ENCODE results near the gene OGFR.

Gene OGFR

DNA sequence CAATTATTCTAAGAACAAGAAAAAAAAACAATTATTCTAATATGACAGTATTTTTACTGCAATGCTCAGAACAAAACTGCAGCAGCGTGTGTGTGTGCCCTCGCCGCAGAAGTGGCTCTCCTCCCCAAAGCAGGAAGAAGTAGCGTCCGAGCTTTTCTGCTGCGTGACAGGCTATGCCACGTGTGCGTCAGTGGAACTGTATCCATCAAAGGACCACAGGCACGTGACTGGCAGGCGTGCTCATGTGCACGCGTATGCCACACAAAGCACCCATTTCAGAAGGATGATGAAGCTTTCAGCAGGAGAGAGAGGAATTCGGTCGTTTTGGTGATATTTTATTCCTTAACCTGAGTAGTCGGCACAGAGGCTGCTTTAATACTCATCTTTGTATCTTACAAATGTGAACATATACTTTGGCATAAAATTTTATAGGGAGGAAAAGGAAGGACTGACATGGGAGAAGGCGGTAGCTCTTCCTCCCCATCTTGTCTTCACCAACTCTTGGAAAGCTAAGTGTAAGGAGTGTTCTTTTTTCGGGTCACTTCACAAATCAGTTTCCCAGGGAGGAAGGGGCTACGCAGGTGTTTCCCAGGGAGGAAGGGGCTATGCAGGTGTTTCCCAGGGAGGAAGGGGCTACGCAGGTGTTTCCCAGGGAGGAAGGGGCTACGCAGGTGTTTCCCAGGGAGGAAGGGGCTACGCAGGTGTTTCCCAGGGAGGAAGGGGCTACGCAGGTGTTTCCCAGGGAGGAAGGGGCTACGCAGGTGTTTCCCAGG lies 53.6 kb downstream of the OGFR start:
- no peak for TF ChIP-seq ZNF169 (tag by site-specific recombination; IDR thresholded peaks at IDR 0.05)
- no peak for TF ChIP-seq ZBTB7A (tag by site-specific recombination; IDR thresholded peaks at IDR 0.05; ENCODE audit: low read depth)
- TF ChIP-seq HOXD13 (CRISPR knock-in tag; IDR thresholded peaks at IDR 0.05; ENCODE audit: borderline replicate concordance): no peak
- TF ChIP-seq ZNF416 (tag by site-specific recombination; IDR thresholded peaks at IDR 0.05): no peak
- TF ChIP-seq, protein P1, sequence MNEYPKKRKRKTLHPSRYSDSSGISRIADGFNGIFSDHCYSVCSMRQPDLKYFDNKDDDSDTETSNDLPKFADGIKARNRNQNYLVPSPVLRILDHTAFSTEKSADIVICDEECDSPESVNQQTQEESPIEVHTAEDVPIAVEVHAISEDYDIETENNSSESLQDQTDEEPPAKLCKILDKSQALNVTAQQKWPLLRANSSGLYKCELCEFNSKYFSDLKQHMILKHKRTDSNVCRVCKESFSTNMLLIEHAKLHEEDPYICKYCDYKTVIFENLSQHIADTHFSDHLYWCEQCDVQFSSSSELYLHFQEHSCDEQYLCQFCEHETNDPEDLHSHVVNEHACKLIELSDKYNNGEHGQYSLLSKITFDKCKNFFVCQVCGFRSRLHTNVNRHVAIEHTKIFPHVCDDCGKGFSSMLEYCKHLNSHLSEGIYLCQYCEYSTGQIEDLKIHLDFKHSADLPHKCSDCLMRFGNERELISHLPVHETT (tag by site-specific recombination; IDR thresholded peaks at IDR 0.05): no peak
- TF ChIP-seq SCRT2 (tag by site-specific recombination; IDR thresholded peaks at IDR 0.05): no peak
- TF ChIP-seq ZNF792 (tag by site-specific recombination; IDR thresholded peaks at IDR 0.05): no peak
- Histone ChIP-seq H3K4me3 (ENCODE audit: low read depth, low read length) (no peak overlapping the region), H3K9me3 (ENCODE audit: control insufficient read depth, insufficient read depth, low read depth, low read length) (no peaks in the 10 kb centered on the region), H3K4me1 (ENCODE audit: control insufficient read depth, insufficient read depth, low read length) (no peaks in the 10 kb centered on the region), H3K27ac (ENCODE audit: extremely low read depth, low read depth, low read length) (no peak overlapping the region), H3K36me3 (ENCODE audit: control insufficient read depth in 2 of 2, insufficient read depth in 1 of 2, low read length in 2 of 2) (peaks cover 9 to 55% of the 10 kb centered on the region in 2 experiments; a peak in 2 of 3 replicates)
- POLR2A ChIA-PET: no interaction called here
- CTCF ChIA-PET: no interaction called here

DNA sequence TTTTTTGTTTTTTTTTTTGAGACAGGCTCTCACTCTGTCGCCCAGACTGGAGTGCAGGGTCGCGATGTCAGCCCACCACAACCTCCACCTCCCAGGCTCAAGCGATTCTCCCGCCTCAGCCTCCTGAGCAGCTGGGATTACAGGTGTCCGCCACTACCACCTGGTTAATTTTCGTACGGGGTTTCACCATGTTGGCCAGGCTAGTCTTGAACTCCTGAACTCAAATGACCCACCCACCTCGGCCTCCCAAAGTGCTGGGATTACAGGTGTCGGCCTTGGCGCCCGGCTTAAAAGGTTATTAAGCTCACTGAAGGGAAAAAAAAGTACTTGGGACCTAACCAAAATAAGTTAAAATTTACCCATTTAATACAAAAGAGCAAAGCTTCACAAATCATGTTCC lies 55.1 kb downstream of the OGFR start:
- ChIA-PET POLR2A (no interaction called here), CTCF (interaction anchor here (1.2 to 1.4 kb wide), 2 partner anchors 18 to 37 kb away, joined by 5 to 7 read pairs; no protein-coding TSS in a partner anchor)
- Histone ChIP-seq H3K9me3 (ENCODE audit: control insufficient read depth, insufficient read depth, low read depth, low read length) (no peaks in the 10 kb centered on the region), H3K27ac (ENCODE audit: extremely low read depth, low read depth, low read length) (no peak overlapping the region), H3K36me3 (ENCODE audit: control insufficient read depth in 2 of 2, insufficient read depth in 1 of 2, low read length in 2 of 2) (peaks cover 9 to 42% of the 10 kb centered on the region in 2 experiments; a peak in 2 of 3 replicates), H3K4me3 (ENCODE audit: low read depth, low read length) (peak overlapping the region; percentile 61; the same call in 1 of the 2 replicates), H3K4me1 (ENCODE audit: control insufficient read depth, insufficient read depth, low read length) (no peaks in the 10 kb centered on the region)
- no peak for TF ChIP-seq ZXDB (tag by site-specific recombination; IDR thresholded peaks at IDR 0.05)
- TF ChIP-seq SCRT1 (tag by site-specific recombination; IDR thresholded peaks at IDR 0.05; ENCODE audit: borderline replicate concordance): peak; percentile 43; the same call in 1 of the 2 replicates

DNA sequence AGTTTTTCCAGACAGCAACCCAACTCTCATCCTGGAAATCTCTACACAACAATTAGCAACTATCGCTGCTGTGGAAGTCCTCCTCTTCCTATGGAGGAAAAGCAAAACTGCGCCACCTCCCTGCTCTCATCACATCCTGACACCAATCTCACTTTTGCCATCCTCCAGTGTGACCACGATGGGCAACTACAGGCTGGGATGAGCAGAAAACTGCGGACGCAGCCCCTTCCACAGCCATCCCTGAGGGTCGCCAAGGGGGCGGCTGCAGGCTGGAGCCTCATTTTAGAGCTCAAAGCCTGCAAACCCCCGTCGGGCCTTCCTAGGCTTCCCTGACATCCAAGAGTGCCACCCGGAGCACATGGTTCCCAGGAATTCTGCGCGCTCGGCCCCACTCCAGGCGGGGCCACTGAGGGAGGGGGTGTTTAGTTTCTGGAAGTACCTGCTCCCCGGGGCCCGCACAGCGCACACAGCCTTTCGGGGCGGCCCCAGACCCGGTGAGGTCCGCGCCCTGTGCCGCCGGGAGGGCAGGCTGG lies 55.8 kb downstream of the OGFR start:
- Histone ChIP-seq H3K9me3 (ENCODE audit: control insufficient read depth, insufficient read depth, low read depth, low read length) (no peaks in the 10 kb centered on the region), H3K27ac (ENCODE audit: extremely low read depth, low read depth, low read length) (peak overlapping the region; percentile 74; the same call in 1 of the 2 replicates), H3K36me3 (ENCODE audit: control insufficient read depth in 2 of 2, insufficient read depth in 1 of 2, low read length in 2 of 2) (peaks cover 1 to 34% of the 10 kb centered on the region in 2 experiments; a peak in 2 of 3 replicates), H3K4me3 (ENCODE audit: low read depth, low read length) (peak overlapping the region; percentile 61), H3K4me1 (ENCODE audit: control insufficient read depth, insufficient read depth, low read length) (no peaks in the 10 kb centered on the region)
- POLR2A ChIA-PET: no interaction called here
- CTCF ChIA-PET: interaction anchor here (1.2 to 1.4 kb wide), 2 partner anchors 19 to 38 kb away, joined by 5 to 7 read pairs; no protein-coding TSS in a partner anchor
- TF ChIP-seq ZNF404 (tag by site-specific recombination; IDR thresholded peaks at IDR 0.05) (no peak), ZNF341 (tag by site-specific recombination; IDR thresholded peaks at IDR 0.05; ENCODE audit: low read depth) (0 out of 2 replicates have a peak, but pooled peaks have one; percentile 24), ZBTB17 (tag by site-specific recombination; IDR thresholded peaks at IDR 0.05) (peak; percentile 30; the same call in 1 of the 2 replicates), SCRT1 (tag by site-specific recombination; IDR thresholded peaks at IDR 0.05; ENCODE audit: borderline replicate concordance) (no peak), ZBTB20 (tag by site-specific recombination; IDR thresholded peaks at IDR 0.05) (peak; percentile 89), ZNF510 (tag by site-specific recombination; IDR thresholded peaks at IDR 0.05; ENCODE audit: insufficient replicate concordance) (no peak), SP3 (tag by site-specific recombination; IDR thresholded peaks at IDR 0.05) (peak; percentile 65), ZFP37 (tag by site-specific recombination; IDR thresholded peaks at IDR 0.05) (peak; percentile 64; the same call in 1 of the 2 replicates), KLF8 (tag by site-specific recombination; IDR thresholded peaks at IDR 0.05) (peak; percentile 28; the same call in 1 of the 2 replicates), ZFP69B (tag by site-specific recombination; IDR thresholded peaks at IDR 0.05) (peak; percentile 38; the same call in 1 of the 2 replicates)
- TF ChIP-seq, protein P2, sequence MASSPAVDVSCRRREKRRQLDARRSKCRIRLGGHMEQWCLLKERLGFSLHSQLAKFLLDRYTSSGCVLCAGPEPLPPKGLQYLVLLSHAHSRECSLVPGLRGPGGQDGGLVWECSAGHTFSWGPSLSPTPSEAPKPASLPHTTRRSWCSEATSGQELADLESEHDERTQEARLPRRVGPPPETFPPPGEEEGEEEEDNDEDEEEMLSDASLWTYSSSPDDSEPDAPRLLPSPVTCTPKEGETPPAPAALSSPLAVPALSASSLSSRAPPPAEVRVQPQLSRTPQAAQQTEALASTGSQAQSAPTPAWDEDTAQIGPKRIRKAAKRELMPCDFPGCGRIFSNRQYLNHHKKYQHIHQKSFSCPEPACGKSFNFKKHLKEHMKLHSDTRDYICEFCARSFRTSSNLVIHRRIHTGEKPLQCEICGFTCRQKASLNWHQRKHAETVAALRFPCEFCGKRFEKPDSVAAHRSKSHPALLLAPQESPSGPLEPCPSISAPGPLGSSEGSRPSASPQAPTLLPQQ (tag by site-specific recombination; IDR thresholded peaks at IDR 0.05): 0 out of 2 replicates have a peak, but pooled peaks have one; percentile 36
- TF ChIP-seq, protein P3, sequence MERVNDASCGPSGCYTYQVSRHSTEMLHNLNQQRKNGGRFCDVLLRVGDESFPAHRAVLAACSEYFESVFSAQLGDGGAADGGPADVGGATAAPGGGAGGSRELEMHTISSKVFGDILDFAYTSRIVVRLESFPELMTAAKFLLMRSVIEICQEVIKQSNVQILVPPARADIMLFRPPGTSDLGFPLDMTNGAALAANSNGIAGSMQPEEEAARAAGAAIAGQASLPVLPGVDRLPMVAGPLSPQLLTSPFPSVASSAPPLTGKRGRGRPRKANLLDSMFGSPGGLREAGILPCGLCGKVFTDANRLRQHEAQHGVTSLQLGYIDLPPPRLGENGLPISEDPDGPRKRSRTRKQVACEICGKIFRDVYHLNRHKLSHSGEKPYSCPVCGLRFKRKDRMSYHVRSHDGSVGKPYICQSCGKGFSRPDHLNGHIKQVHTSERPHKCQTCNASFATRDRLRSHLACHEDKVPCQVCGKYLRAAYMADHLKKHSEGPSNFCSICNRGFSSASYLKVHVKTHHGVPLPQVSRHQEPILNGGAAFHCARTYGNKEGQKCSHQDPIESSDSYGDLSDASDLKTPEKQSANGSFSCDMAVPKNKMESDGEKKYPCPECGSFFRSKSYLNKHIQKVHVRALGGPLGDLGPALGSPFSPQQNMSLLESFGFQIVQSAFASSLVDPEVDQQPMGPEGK (tag by site-specific recombination; IDR thresholded peaks at IDR 0.05): peak; percentile 37; the same call in 1 of the 2 replicates
- TF ChIP-seq, protein P4, sequence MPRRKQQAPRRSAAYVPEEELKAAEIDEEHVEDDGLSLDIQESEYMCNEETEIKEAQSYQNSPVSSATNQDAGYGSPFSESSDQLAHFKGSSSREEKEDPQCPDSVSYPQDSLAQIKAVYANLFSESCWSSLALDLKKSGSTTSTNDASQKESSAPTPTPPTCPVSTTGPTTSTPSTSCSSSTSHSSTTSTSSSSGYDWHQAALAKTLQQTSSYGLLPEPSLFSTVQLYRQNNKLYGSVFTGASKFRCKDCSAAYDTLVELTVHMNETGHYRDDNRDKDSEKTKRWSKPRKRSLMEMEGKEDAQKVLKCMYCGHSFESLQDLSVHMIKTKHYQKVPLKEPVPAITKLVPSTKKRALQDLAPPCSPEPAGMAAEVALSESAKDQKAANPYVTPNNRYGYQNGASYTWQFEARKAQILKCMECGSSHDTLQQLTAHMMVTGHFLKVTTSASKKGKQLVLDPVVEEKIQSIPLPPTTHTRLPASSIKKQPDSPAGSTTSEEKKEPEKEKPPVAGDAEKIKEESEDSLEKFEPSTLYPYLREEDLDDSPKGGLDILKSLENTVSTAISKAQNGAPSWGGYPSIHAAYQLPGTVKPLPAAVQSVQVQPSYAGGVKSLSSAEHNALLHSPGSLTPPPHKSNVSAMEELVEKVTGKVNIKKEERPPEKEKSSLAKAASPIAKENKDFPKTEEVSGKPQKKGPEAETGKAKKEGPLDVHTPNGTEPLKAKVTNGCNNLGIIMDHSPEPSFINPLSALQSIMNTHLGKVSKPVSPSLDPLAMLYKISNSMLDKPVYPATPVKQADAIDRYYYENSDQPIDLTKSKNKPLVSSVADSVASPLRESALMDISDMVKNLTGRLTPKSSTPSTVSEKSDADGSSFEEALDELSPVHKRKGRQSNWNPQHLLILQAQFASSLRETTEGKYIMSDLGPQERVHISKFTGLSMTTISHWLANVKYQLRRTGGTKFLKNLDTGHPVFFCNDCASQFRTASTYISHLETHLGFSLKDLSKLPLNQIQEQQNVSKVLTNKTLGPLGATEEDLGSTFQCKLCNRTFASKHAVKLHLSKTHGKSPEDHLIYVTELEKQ (tag by site-specific recombination; IDR thresholded peaks at IDR 0.05; ENCODE audit: borderline replicate concordance): no peak
